Psoas muscle (tissue), 8 donors: ENCODE measurements around the gene AURKAIP1. TPM values are rescaled to one million over a fixed set of nuclear protein-coding genes. Genes with fewer than 3 reads are reported as not detected.
A peak's percentile ranks its signal among the peaks of the same experiment; 100 is the strongest.

Experiments
- ATAC-seq, 4 donors: fragments of 200-7000 bp; cut with Tn5 transposase; one replicate each; pipeline ENCODE4 v1.9.1; 2020; ENCODE audit warnings: moderate library complexity in 3 of 4, mild to moderate bottlenecking in 2 of 4
- DNase-seq, 2 donors: peaks; one replicate each; pipeline ENCODE4 v3.0.0-alpha.2; 2020
- H3K27ac ChIP-seq: fragments of 200-600 bp; one replicate; pipeline ENCODE4 v1.8.0; 2022
- H3K27me3 ChIP-seq, 3 donors: fragments of 200-600 bp in 1 of 3; one replicate each; pipeline versions ENCODE4 v1.6.1 to v1.8.0; 2013 to 2022; ENCODE audit warnings: low read length in 2 of 3, mild to moderate bottlenecking in 2 of 3, moderate library complexity in 1 of 3; ENCODE audit not compliant: insufficient read depth in 3 of 3
- H3K36me3 ChIP-seq, 2 donors: fragments of 200-600 bp in 1 of 2; one replicate each; pipeline versions ENCODE4 v1.6.1 to v1.8.0; 2013 to 2022; ENCODE audit warnings: low read depth in 1 of 2, mild to moderate bottlenecking in 1 of 2, moderate library complexity in 1 of 2; ENCODE audit not compliant: insufficient read depth in 1 of 2
- H3K4me1 ChIP-seq: fragments of 200-600 bp; one replicate; pipeline ENCODE4 v1.8.0; 2022
- H3K4me3 ChIP-seq: fragments of 200-600 bp; one replicate; pipeline ENCODE4 v1.8.0; 2022; ENCODE audit warnings: mild to moderate bottlenecking
- H3K9me3 ChIP-seq: fragments of 200-600 bp; one replicate; pipeline ENCODE4 v1.8.0; 2022
- CTCF ChIP-seq: fragments of 200-600 bp; IDR thresholded peaks from one replicate; pipeline ENCODE4 v1.8.0; 2022; ENCODE audit warnings: antibody characterized with exemption
- WGBS, 3 donors: extraction: QIAGEN DNeasy Blood & Tissue Kit; methylation state at CpG; one replicate each; pipeline versions ENCODE4 v1.1.6 to v1.1.7; 2013; 5-methylcytosine and 5-hydroxymethylcytosine counted together
- intact Hi-C, 2 donors: fragments of 100-400 bp; cut with DNase I; formaldehyde crosslinking; loops; one replicate each; pipeline versions ENCODE4 v1.11.0 to v1.14.2; 2022
- polyA plus RNA-seq, 3 donors: library from polyadenylated mRNA; stranded (reverse); fragments of 200-250 nt; gene quantifications; one replicate each; pipeline ENCODE4 v1.2.3, GENCODE V29; 2013
- total RNA-seq, 4 donors: library from RNA; stranded (reverse); fragmentation: NEBNext Ultra II Directional in 2 of 4; extraction: Animal tissue kit (Norgen Biotek cat#: 25700) in 2 of 4; gene quantifications; one replicate each; pipeline versions ENCODE4 v1.2.1 to v1.2.4, GENCODE V29; 2021 to 2023
- donor health status: healthy with polysubstance abuse.
- donor health status: DM: no; HTN: no; CAD: no; lungs with moderate emphysema.
- donor health status: Bipolar disorder and iron deficiency.
- donor health status: healthy.
- donor health status: DM: yes; HTN: yes; CAD: no.
- donor health status: DM: no; HTN: no; CAD: no.
- donor health status: DM: no; HTN: no; CAD: no.
- donor health status: DM: yes; HTN: yes; CAD: no.

AURKAIP1 gene
- total and polyA plus RNA-seq, 7 donors, result 180 to 534 (median 194) TPM

- no peak for DNase-seq
- 18 to 35% (median 23%) methylated on average over 4 to 5 of the region's 5 CpGs for WGBS, 3 donors
- H3K27ac ChIP-seq, result peak overlapping the region; percentile 55
Measured at GRCh38 chr1:1352786-1353388, 22.1 kb downstream of the AURKAIP1 start.

GRCh38 chr1:1351511-1352427, 23.2 kb downstream of the AURKAIP1 start:
- ATAC-seq (peak in 1 of 4 donors; percentile 2), DNase-seq (peak; percentile 71 to 81)
- Histone ChIP-seq H3K36me3 (peaks cover 0 to 4% of the 10 kb centered on the region in 2 donors), H3K27me3 (peaks cover 0 to 18% (median 0%) of the 10 kb centered on the region in 3 donors), H3K4me3 (peak overlapping the region; percentile 25), H3K9me3 (no peaks in the 10 kb centered on the region), H3K4me1 (peaks cover 24% of the 10 kb centered on the region), H3K27ac (peak overlapping the region; percentile 60)
- intact Hi-C loops, result no loop called here
- WGBS, 3 donors, result 35 to 60% (median 36%) methylated on average over 24 to 29 of the region's 29 CpGs
- no peak for TF ChIP-seq CTCF

More at GRCh38 chr1:1352786-1353388, 22.1 kb downstream of the AURKAIP1 start:
- peaks cover 0 to 4% of the 10 kb centered on the region in 2 donors for H3K36me3 ChIP-seq
- no peak for TF ChIP-seq CTCF
- no peaks in the 10 kb centered on the region for H3K9me3 ChIP-seq
- peaks cover 0 to 26% (median 0%) of the 10 kb centered on the region in 3 donors for H3K27me3 ChIP-seq
- intact Hi-C loops, result no loop called here
- H3K4me3 ChIP-seq, result no peak overlapping the region
- ATAC-seq, result no peak
- H3K4me1 ChIP-seq, result peaks cover 17% of the 10 kb centered on the region

- peak; percentile 42 for TF ChIP-seq CTCF
- ATAC-seq (peak; percentile 22 to 40 (median 32)), DNase-seq (peak; percentile 78 to 88)
- H3K9me3 ChIP-seq, result no peaks in the 10 kb centered on the region
- intact Hi-C loops, result loop anchor here in 1 of 2 donors (2.0 to 5.0 kb wide), 3 partner anchors 23 to 77 kb away; partner anchors contain the start of genes ACAP3, PUSL1 and UBE2J2
- peaks cover 0 to 4% (median 0%) of the 10 kb centered on the region in 3 donors for H3K27me3 ChIP-seq
- peak within 1 kb of the TSS; percentile 83 for H3K4me3 ChIP-seq
- H3K36me3 ChIP-seq, result peaks cover 0 to 4% of the 10 kb centered on the region in 2 donors
- peak within 1 kb of the TSS; percentile 97 for H3K27ac ChIP-seq
- peaks cover 46% of the 10 kb centered on the region for H3K4me1 ChIP-seq
- 0 to 1% (median 1%) methylated on average over 44 to 117 of the region's 122 CpGs for WGBS, 3 donors
Measured at GRCh38 chr1:1349256-1350012, 25.6 kb downstream of the AURKAIP1 start, which contains the start of gene DVL1. DVL1 (minus strand) TSS chr1:1349418; CDS start chr1:1349065, 353 bp downstream.

- Histone ChIP-seq H3K36me3 (no peaks in the 10 kb centered on the region), H3K27ac (peak overlapping the region; percentile 97), H3K27me3 (no peaks in the 10 kb centered on the region), H3K4me1 (peaks cover 53% of the 10 kb centered on the region), H3K9me3 (no peaks in the 10 kb centered on the region), H3K4me3 (peak overlapping the region; percentile 73)
- DNase-seq, result no peak
- no peak for TF ChIP-seq CTCF
- no peak for ATAC-seq
- intact Hi-C loops, result loop anchor here in 1 of 2 donors (2.0 to 5.0 kb wide), 3 partner anchors 24 to 76 kb away; partner anchors contain the start of genes ACAP3, PUSL1 and UBE2J2
- 0 to 3% (median 1%) methylated on average over 33 to 109 of the region's 109 CpGs for WGBS, 3 donors
Measured at GRCh38 chr1:1348420-1349255, 26.4 kb downstream of the AURKAIP1 start.
